ENCODE results near the gene GABRE. TPM values are rescaled to one million over a fixed set of nuclear protein-coding genes. Genes with fewer than 3 reads are reported as not detected.

Gene GABRE
- total RNA-seq, 2 experiments from 2014 or later: not detected

GRCh38 chrX:151988706-151989299 lies 14.3 kb upstream of the GABRE start:
- Histone ChIP-seq H4K20me1 (ENCODE audit: insufficient read depth, low read length) (no peaks in the 10 kb centered on the region), H3K27ac (ENCODE audit: low read depth, low read length, poor library complexity, severe bottlenecking) (no peak overlapping the region), H3K4me3 (ENCODE audit: low read depth, low read length, poor library complexity, severe bottlenecking) (no peak overlapping the region), H3K9me3 (ENCODE audit: low read length) (no peaks in the 10 kb centered on the region), H3K79me2 (ENCODE audit: insufficient read depth, low read depth, low read length) (no peaks in the 10 kb centered on the region), H3K4me2 (ENCODE audit: low read length) (no peak overlapping the region), H3K36me3 (ENCODE audit: insufficient read depth, low read length) (no peaks in the 10 kb centered on the region), H2AFZ (ENCODE audit: low read length) (no peak overlapping the region), H3K4me1 (ENCODE audit: insufficient read depth, low read length, poor library complexity, severe bottlenecking) (no peaks in the 10 kb centered on the region), H3K9me2 (ENCODE audit: insufficient read depth, low read length) (no peaks in the 10 kb centered on the region)
- DNase-seq (ENCODE audit: low spot score): no peak
- TF ChIP-seq CTCF (conservative IDR thresholded peaks at IDR 0.05; ENCODE audit: low read length): no peak
- no peak for TF ChIP-seq EZH2phosphoT487 (IDR thresholded peaks at IDR 0.05; ENCODE audit: borderline replicate concordance, low read depth, low read length)
- ChIA-PET CTCF (ENCODE audit: unreplicated experiment) (no interaction called here), POLR2A (no interaction called here)
- no TSS peak for BruUV-seq (replicated peaks)
- intact Hi-C loops (cut with micrococcal nuclease; ENCODE audit: unreplicated experiment): no loop called here

- Histone ChIP-seq H3K36me3 (ENCODE audit: insufficient read depth, low read length) (no peaks in the 10 kb centered on the region), H2AFZ (ENCODE audit: low read length) (no peak overlapping the region), H3K79me2 (ENCODE audit: insufficient read depth, low read depth, low read length) (no peaks in the 10 kb centered on the region), H3K9me3 (ENCODE audit: low read length) (no peaks in the 10 kb centered on the region), H3K9me2 (ENCODE audit: insufficient read depth, low read length) (no peaks in the 10 kb centered on the region), H4K20me1 (ENCODE audit: insufficient read depth, low read length) (no peaks in the 10 kb centered on the region), H3K4me3 (ENCODE audit: low read depth, low read length, poor library complexity, severe bottlenecking) (no peak overlapping the region), H3K4me1 (ENCODE audit: insufficient read depth, low read length, poor library complexity, severe bottlenecking) (no peaks in the 10 kb centered on the region), H3K4me2 (ENCODE audit: low read length) (no peak overlapping the region), H3K27ac (ENCODE audit: low read depth, low read length, poor library complexity, severe bottlenecking) (no peak overlapping the region)
- intact Hi-C loops (cut with micrococcal nuclease; ENCODE audit: unreplicated experiment): no loop called here
- POLR2A ChIA-PET: no interaction called here
- no peak for DNase-seq (ENCODE audit: low spot score)
- no peak for TF ChIP-seq CTCF (conservative IDR thresholded peaks at IDR 0.05; ENCODE audit: low read length)
- TF ChIP-seq EZH2phosphoT487 (IDR thresholded peaks at IDR 0.05; ENCODE audit: borderline replicate concordance, low read depth, low read length): no peak
- CTCF ChIA-PET (ENCODE audit: unreplicated experiment): no interaction called here
- no TSS peak for BruUV-seq (replicated peaks)
Measured at GRCh38 chrX:151987108-151987507, 12.6 kb upstream of the GABRE start.

DNA sequence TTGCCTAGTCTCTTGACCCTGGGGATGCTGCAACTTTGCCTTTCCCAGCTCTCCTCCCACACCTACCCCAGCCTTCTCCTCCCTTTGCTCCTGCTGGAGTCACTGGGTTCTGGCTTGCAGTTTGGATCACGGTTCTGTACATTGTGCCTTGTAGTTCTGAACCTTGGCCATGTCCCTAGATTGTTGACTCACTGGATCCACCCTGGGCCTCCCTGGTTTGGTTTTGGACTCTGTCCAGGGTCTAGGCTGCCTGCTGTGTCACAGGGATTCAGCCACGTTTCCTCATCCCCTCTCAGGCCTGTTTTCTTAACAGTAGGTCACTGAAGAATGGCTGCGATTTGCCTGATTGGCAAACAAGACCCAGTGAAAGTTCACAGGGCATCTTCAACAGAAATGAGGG lies 11.5 kb upstream of the GABRE start:
- H3K36me3 ChIP-seq (ENCODE audit: insufficient read depth, low read length): no peaks in the 10 kb centered on the region
- no TSS peak for BruUV-seq (replicated peaks)
- no peak overlapping the region for H3K27ac ChIP-seq (ENCODE audit: low read depth, low read length, poor library complexity, severe bottlenecking)
- H3K4me3 ChIP-seq (ENCODE audit: low read depth, low read length, poor library complexity, severe bottlenecking): no peak overlapping the region
- H3K79me2 ChIP-seq (ENCODE audit: insufficient read depth, low read depth, low read length): no peaks in the 10 kb centered on the region
- no peak for TF ChIP-seq EZH2phosphoT487 (IDR thresholded peaks at IDR 0.05; ENCODE audit: borderline replicate concordance, low read depth, low read length)
- H2AFZ ChIP-seq (ENCODE audit: low read length): no peak overlapping the region
- ChIA-PET CTCF (ENCODE audit: unreplicated experiment) (no interaction called here), POLR2A (no interaction called here)
- no peaks in the 10 kb centered on the region for H3K9me2 ChIP-seq (ENCODE audit: insufficient read depth, low read length)
- H3K4me2 ChIP-seq (ENCODE audit: low read length): no peak overlapping the region
- H4K20me1 ChIP-seq (ENCODE audit: insufficient read depth, low read length): no peaks in the 10 kb centered on the region
- no peak for DNase-seq (ENCODE audit: low spot score)
- intact Hi-C loops (cut with micrococcal nuclease; ENCODE audit: unreplicated experiment): no loop called here
- H3K4me1 ChIP-seq (ENCODE audit: insufficient read depth, low read length, poor library complexity, severe bottlenecking): no peaks in the 10 kb centered on the region
- no peaks in the 10 kb centered on the region for H3K9me3 ChIP-seq (ENCODE audit: low read length)
